Pancreas (tissue), 10 donors: ENCODE data around the gene DNAJC1. TPM values are rescaled to one million over a fixed set of nuclear protein-coding genes. Genes with fewer than 3 reads are reported as not detected.
A peak's percentile ranks its signal among the peaks of the same experiment; 100 is the strongest.

Experiments used
- ATAC-seq, 4 donors: fragments of 200-7000 bp; cut with Tn5 transposase; one replicate each; pipeline versions ENCODE4 v1.8.0 to v1.9.1; 2020; ENCODE audit warnings: mild to moderate bottlenecking in 4 of 4, moderate library complexity in 4 of 4
- DNase-seq, 6 donors: peaks; one replicate each; pipeline ENCODE4 v3.0.0-alpha.2; 2020
- FAIRE-seq: peaks from 2 replicates; lab custom pipeline; 2012; peaks lifted over from hg19 to GRCh38; lab: Jason Lieb, UNC
- H3K27ac ChIP-seq, 4 donors: fragments of 200-600 bp; sonication (generic); 1 replicate in 3 of 4; 2 replicates in 1 of 4; pipeline versions ENCODE4 v1.5.0 to v1.8.0; 2020
- H3K27me3 ChIP-seq, 4 donors: fragments of 200-600 bp; one replicate each; pipeline ENCODE4 v1.8.0; 2021
- H3K36me3 ChIP-seq, 3 donors: fragments of 200-600 bp; sonication (generic) in 1 of 3; one replicate each; pipeline versions ENCODE4 v1.5.0 to v1.8.0; 2020 to 2021
- H3K4me1 ChIP-seq, 3 donors: fragments of 200-600 bp; one replicate each; pipeline ENCODE4 v1.8.0; 2021
- H3K4me3 ChIP-seq, 4 donors: fragments of 200-600 bp; sonication (generic) in 2 of 4; one replicate each; pipeline versions ENCODE4 v1.5.0 to v1.8.0; 2020 to 2021
- H3K9me3 ChIP-seq, 4 donors: fragments of 200-600 bp; one replicate each; pipeline ENCODE4 v1.8.0; 2021
- WGBS, 2 donors: extraction: QIAGEN DNeasy Blood & Tissue Kit; methylation state at CpG; one replicate each; pipeline ENCODE4 v1.1.7; 2013; 5-methylcytosine and 5-hydroxymethylcytosine counted together
- intact Hi-C, 3 donors: fragments of 100-400 bp; cut with DNase I; formaldehyde crosslinking; loops; one replicate each; pipeline versions ENCODE4 v1.11.1 to v1.14.2; 2022
- polyA plus RNA-seq, 2 donors: library from polyadenylated mRNA; stranded (reverse); fragments of 200-250 nt; gene quantifications; one replicate each; pipeline ENCODE4 v1.2.3, GENCODE V29; 2013
- total RNA-seq, 6 donors: library from RNA; stranded (reverse); fragmentation: NEBNext Ultra II Directional in 4 of 6; extraction: Animal tissue kit (Norgen Biotek cat#: 25700) in 4 of 6; gene quantifications; one replicate each; pipeline versions ENCODE4 v1.2.1 to v1.2.4, GENCODE V29; 2021 to 2023
- TF ChIP-seq, protein P1 (sequence below), 4 donors: fragments of 200-600 bp; sonication (generic) in 3 of 4; IDR thresholded peaks; one replicate each; pipeline versions ENCODE4 v1.5.0 to v1.8.0; 2021; ENCODE audit warnings: antibody characterized with exemption in 4 of 4
- donor health status: healthy with polysubstance abuse.
- donor health status: DM: no; HTN: no; CAD: no; lungs with moderate emphysema.
- donor health status: DM: no; HTN: no; CAD: no.
- donor health status: control.
- donor health status: control.
- donor health status: Bipolar disorder and iron deficiency.
- donor health status: DM: yes; HTN: yes; CAD: no.
- donor health status: DM: no; HTN: no; CAD: no.
- donor health status: DM: no; HTN: no; CAD: no.
- donor health status: DM: yes; HTN: yes; CAD: no.

Gene DNAJC1
- total and polyA plus RNA-seq, 8 donors = 16.7 to 30.7 (median 22.7) TPM

DNA sequence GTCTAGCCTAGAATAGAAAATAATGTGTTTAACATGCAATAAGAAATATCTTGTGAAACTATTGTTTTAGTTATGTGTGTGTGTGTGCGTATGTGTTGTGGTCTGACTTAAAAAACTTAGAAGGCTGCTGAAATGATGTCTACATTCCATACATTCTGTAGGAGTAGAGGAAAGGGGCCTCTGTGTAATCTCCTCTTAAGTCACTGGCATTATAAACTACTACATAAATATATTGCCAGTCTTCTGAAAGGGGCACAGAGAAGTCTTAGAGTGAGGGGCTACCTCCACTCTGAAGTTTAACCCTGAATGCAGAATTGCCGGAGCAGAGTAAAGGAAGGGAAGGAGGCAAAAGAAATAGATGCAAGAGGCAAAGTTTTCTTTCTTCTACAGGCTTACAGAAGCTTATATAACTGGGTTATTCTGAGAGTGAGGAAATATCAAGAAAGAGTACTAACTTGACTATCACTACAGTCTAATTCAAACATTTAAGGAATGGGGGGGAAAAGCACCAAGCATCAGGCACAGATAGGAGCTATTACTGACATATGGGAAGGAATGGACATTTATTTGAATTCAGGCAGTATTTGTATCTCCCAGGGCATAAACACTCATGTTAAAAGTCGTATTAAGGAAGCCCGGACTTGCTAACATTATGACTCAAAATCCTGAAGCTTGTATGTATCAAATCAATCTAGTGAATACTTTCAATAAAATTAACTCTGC is 75.7 kb downstream of the DNAJC1 start:
- H3K27me3 ChIP-seq = no peaks in the 10 kb centered on the region
- WGBS, 2 donors = 96 to 97% methylated on average over 4 of the region's 4 CpGs
- no peaks in the 10 kb centered on the region for H3K4me1 ChIP-seq
- H3K4me3 ChIP-seq = no peak overlapping the region
- H3K9me3 ChIP-seq = no peaks in the 10 kb centered on the region
- no peak overlapping the region for H3K27ac ChIP-seq
- intact Hi-C loops = no loop called here
- TF ChIP-seq, protein P1, sequence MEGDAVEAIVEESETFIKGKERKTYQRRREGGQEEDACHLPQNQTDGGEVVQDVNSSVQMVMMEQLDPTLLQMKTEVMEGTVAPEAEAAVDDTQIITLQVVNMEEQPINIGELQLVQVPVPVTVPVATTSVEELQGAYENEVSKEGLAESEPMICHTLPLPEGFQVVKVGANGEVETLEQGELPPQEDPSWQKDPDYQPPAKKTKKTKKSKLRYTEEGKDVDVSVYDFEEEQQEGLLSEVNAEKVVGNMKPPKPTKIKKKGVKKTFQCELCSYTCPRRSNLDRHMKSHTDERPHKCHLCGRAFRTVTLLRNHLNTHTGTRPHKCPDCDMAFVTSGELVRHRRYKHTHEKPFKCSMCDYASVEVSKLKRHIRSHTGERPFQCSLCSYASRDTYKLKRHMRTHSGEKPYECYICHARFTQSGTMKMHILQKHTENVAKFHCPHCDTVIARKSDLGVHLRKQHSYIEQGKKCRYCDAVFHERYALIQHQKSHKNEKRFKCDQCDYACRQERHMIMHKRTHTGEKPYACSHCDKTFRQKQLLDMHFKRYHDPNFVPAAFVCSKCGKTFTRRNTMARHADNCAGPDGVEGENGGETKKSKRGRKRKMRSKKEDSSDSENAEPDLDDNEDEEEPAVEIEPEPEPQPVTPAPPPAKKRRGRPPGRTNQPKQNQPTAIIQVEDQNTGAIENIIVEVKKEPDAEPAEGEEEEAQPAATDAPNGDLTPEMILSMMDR (IDR thresholded peaks at IDR 0.05) = no peak
- FAIRE-seq (no peak), DNase-seq (no peak), ATAC-seq (no peak)
- no peaks in the 10 kb centered on the region for H3K36me3 ChIP-seq

DNA sequence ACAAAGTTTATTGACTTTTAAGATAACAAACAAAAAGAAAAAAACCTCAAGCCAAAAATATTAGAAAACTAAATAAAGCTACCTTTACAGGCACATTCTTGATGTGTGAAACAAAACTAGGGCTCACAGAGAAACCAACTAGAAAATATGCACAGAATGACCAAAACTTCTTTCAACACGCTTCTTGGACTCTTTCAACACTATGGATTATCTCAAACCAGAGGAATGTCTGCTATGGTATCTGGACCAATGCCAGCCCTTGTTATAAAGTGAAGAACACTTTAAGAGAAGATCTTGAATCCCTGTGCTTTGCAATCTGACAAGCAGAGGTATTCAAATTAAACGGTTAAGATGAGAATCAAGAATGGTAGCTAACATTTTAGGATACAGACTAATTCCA is 76.6 kb downstream of the DNAJC1 start:
- TF ChIP-seq, protein P1 (IDR thresholded peaks at IDR 0.05) = no peak
- peak in 3 of 4 donors; percentile 24 to 38 (median 29) for ATAC-seq
- no peak for DNase-seq
- no peaks in the 10 kb centered on the region for H3K4me1 ChIP-seq
- H3K36me3 ChIP-seq = no peaks in the 10 kb centered on the region
- 52 to 63% methylated on average over 2 of the region's 2 CpGs for WGBS, 2 donors
- no peaks in the 10 kb centered on the region for H3K27me3 ChIP-seq
- no peak overlapping the region for H3K4me3 ChIP-seq
- no peaks in the 10 kb centered on the region for H3K9me3 ChIP-seq
- no peak overlapping the region for H3K27ac ChIP-seq
- FAIRE-seq = no peak
- intact Hi-C loops = no loop called here

DNA sequence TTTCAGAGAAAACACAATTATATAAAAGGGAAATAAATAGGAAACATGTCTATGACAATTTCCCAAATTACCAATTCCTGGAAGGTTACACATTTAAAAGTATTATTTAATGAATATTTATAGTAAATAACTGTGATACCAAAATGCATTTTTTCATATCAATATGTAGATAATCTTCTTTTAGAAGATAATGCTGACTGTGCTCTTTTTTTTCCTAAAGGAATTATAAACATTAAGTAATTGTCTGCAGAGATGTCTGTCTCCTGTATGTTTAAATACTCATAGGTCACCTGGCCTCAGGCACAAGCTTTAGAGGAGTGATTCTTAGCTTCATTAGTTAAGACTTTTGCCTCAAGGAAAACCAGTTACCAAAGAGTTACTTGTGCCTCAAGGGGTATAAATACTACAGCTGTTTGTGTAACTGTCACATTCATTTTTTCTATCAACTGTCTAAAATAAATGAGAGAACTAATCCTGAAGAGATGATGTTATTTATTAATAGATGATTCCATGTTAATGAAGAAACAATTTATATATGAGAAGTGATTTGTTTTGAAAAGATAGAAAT is 77.1 kb downstream of the DNAJC1 start:
- TF ChIP-seq, protein P1 (IDR thresholded peaks at IDR 0.05) = no peak
- Histone ChIP-seq H3K27ac (no peak overlapping the region), H3K4me1 (no peaks in the 10 kb centered on the region), H3K27me3 (no peaks in the 10 kb centered on the region), H3K36me3 (no peaks in the 10 kb centered on the region), H3K9me3 (no peaks in the 10 kb centered on the region), H3K4me3 (no peak overlapping the region)
- FAIRE-seq = no peak
- ATAC-seq = no peak
- no peak for DNase-seq
- intact Hi-C loops = no loop called here

DNA sequence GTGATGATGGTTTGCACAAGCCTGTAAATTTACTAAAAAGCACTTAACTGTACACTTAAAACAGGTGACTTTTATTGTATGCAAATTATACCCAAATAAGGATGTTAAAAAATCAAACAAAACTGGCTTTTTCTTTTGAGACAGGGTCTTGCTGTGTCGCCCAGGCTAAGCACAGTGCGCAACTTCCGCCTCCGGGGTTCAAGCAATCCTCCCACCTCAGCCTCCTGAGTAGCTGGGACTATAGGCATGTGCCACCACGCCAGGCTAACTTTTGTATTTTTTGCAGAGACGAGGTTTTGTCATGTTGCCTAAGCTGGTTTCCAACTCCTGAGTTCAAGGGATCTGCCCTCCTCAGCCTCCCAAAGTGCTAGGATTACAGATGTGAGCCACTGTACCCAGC is 77.7 kb downstream of the DNAJC1 start:
- DNase-seq (no peak), ATAC-seq (no peak), FAIRE-seq (no peak)
- H3K27ac ChIP-seq = no peak overlapping the region
- no peaks in the 10 kb centered on the region for H3K36me3 ChIP-seq
- no peak overlapping the region for H3K4me3 ChIP-seq
- no peaks in the 10 kb centered on the region for H3K27me3 ChIP-seq
- TF ChIP-seq, protein P1 (IDR thresholded peaks at IDR 0.05) = no peak
- WGBS, 2 donors = 96% methylated on average over 6 of the region's 6 CpGs
- H3K4me1 ChIP-seq = no peaks in the 10 kb centered on the region
- intact Hi-C loops = no loop called here
- H3K9me3 ChIP-seq = no peaks in the 10 kb centered on the region

DNA sequence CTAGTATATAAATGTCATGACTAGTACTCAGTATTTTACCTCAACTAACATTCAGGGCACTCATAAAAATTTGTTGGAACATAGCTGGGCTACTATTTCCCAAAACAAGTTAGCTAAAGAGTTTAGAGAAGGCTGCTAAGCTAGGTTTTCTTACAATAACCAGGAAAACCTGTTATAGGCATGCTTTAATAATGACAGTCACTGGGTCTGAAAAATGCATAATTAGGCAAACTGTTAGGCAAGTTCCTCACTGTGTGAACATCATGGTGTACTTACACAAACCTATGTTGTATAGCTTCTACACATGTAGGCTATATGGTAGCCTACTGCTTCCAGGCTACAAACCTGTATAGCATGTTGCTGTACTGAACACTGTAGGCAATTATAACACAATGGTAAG is 79.0 kb downstream of the DNAJC1 start:
- H3K36me3 ChIP-seq = no peaks in the 10 kb centered on the region
- DNase-seq (no peak), FAIRE-seq (no peak), ATAC-seq (no peak)
- TF ChIP-seq, protein P1 (IDR thresholded peaks at IDR 0.05) = no peak
- H3K4me3 ChIP-seq = no peak overlapping the region
- H3K4me1 ChIP-seq = no peaks in the 10 kb centered on the region
- intact Hi-C loops = no loop called here
- H3K9me3 ChIP-seq = no peaks in the 10 kb centered on the region
- no peak overlapping the region for H3K27ac ChIP-seq
- H3K27me3 ChIP-seq = no peaks in the 10 kb centered on the region
